HG02973 (cell line): Measurements from ENCODE around the gene SMYD3.

ENCODE experiments used
- ATAC-seq: cut with Tn5 transposase; IDR thresholded peaks from one replicate; pipeline ENCODE4 v1.9.1; 2021; ENCODE audit warnings: moderate library complexity; ENCODE audit not compliant: unreplicated experiment

The SMYD3 gene

GRCh38 chr1:246417813-246418564, 89.1 kb downstream of the SMYD3 start:
- no peak for ATAC-seq

- ATAC-seq, result no peak
Observed at GRCh38 chr1:246417152-246417812, 89.8 kb downstream of the SMYD3 start.

- ATAC-seq, result no peak
Observed at GRCh38 chr1:246416261-246416660, 90.8 kb downstream of the SMYD3 start.

GRCh38 chr1:246415028-246415427, 92.1 kb downstream of the SMYD3 start:
- no peak for ATAC-seq

GRCh38 chr1:246413430-246413829, 93.6 kb downstream of the SMYD3 start:
- ATAC-seq, result no peak

- no peak for ATAC-seq
Observed at GRCh38 chr1:246404078-246404477, 103.0 kb downstream of the SMYD3 start.

- no peak for ATAC-seq
Observed at GRCh38 chr1:246398126-246398813, 108.8 kb downstream of the SMYD3 start.

GRCh38 chr1:246397046-246397445, 110.0 kb downstream of the SMYD3 start:
- no peak for ATAC-seq

- ATAC-seq, result no peak
Observed at GRCh38 chr1:246396322-246396721, 110.8 kb downstream of the SMYD3 start.

GRCh38 chr1:246394121-246394520, 113.0 kb downstream of the SMYD3 start:
- ATAC-seq, result no peak

- no peak for ATAC-seq
Observed at GRCh38 chr1:246390855-246391254, 116.2 kb downstream of the SMYD3 start.

- ATAC-seq, result no peak
Observed at GRCh38 chr1:246384616-246385015, 122.5 kb downstream of the SMYD3 start.

GRCh38 chr1:246383791-246384190, 123.3 kb downstream of the SMYD3 start:
- no peak for ATAC-seq

- ATAC-seq, result no peak
Observed at GRCh38 chr1:246383239-246383589, 123.9 kb downstream of the SMYD3 start.

- ATAC-seq, result no peak
Observed at GRCh38 chr1:246382589-246383238, 124.4 kb downstream of the SMYD3 start.

GRCh38 chr1:246381452-246381851, 125.6 kb downstream of the SMYD3 start:
- ATAC-seq, result no peak

GRCh38 chr1:246377625-246378153, 129.4 kb downstream of the SMYD3 start:
- no peak for ATAC-seq

- ATAC-seq, result no peak
Observed at GRCh38 chr1:246373828-246374569, 133.1 kb downstream of the SMYD3 start.

GRCh38 chr1:246372559-246372958, 134.5 kb downstream of the SMYD3 start:
- ATAC-seq, result no peak

GRCh38 chr1:246367041-246367440, 140.0 kb downstream of the SMYD3 start:
- ATAC-seq, result no peak

- no peak for ATAC-seq
Observed at GRCh38 chr1:246365708-246366107, 141.4 kb downstream of the SMYD3 start.
